IMR-90 (cell line): ENCODE data around the gene GPR6. TPM values are rescaled to one million over a fixed set of nuclear protein-coding genes. Genes with fewer than 3 reads are reported as not detected.

Source experiments
- ATAC-seq: fragments of 200-7000 bp; cut with Tn5 transposase; 2 replicates; pipeline ENCODE4 v1.9.1; 2020; ENCODE audit warnings: low read depth, mild to moderate bottlenecking, moderate library complexity
- BruUV-seq: library from RNA; stranded (reverse); fragments of 400-500 nt; replicated peaks from 2 replicates; lab custom pipeline; 2021; lab: Mats Ljungman, UMichigan
- CTCF ChIA-PET: fragments of 300-600 bp; formaldehyde crosslinking; extraction: SDS; loops from one replicate; lab custom pipeline; 2021; ENCODE audit warnings: antibody characterized with exemption; lab: Yijun Ruan, JAX
- POLR2A ChIA-PET: fragments of 300-600 bp; sonication (Branson Sonifier 250); formaldehyde crosslinking; loops from one replicate; lab custom pipeline; 2022; ENCODE audit warnings: antibody characterized with exemption; ENCODE audit not compliant: unreplicated experiment; lab: Charles Lee
- DNase-seq: peaks from one replicate; pipeline ENCODE4 v3.0.0; 2013
- H2AFZ ChIP-seq: replicated peaks from 2 replicates; pipeline ENCODE3; 2013; ENCODE audit warnings: low read length, mild to moderate bottlenecking; ENCODE audit not compliant: poor library complexity
- H2AK5ac ChIP-seq: 2 replicates; pipeline ENCODE4 v1.6.1; 2013; ENCODE audit warnings: low read depth, low read length, inconsistent platforms
- H2AK9ac ChIP-seq: replicated peaks from 2 replicates; pipeline ENCODE3; 2013; ENCODE audit warnings: mild to moderate bottlenecking, low read depth, low read length, moderate library complexity; ENCODE audit not compliant: poor library complexity
- H2BK120ac ChIP-seq: 2 replicates; pipeline ENCODE4 v1.6.1; 2013; ENCODE audit warnings: low read depth, low read length, inconsistent platforms
- H2BK15ac ChIP-seq: 3 replicates; pipeline ENCODE4 v1.6.1; 2013; ENCODE audit warnings: low read depth, low read length, inconsistent platforms
- H2BK20ac ChIP-seq: 2 replicates; pipeline ENCODE4 v1.6.1; 2013; ENCODE audit warnings: low read depth, mild to moderate bottlenecking, inconsistent platforms, low read length, moderate library complexity
- H2BK5ac ChIP-seq: 2 replicates; pipeline ENCODE4 v1.6.1; 2013; ENCODE audit warnings: mild to moderate bottlenecking, low read depth, low read length, inconsistent platforms; ENCODE audit not compliant: poor library complexity, severe bottlenecking
- H3K14ac ChIP-seq: replicated peaks from 2 replicates; pipeline ENCODE4 v1.6.1; 2013; ENCODE audit warnings: low read depth, low read length, inconsistent platforms
- H3K18ac ChIP-seq: 2 replicates; pipeline ENCODE4 v1.6.1; 2013; ENCODE audit warnings: low read depth, low read length, control low read depth
- H3K23ac ChIP-seq: 2 replicates; pipeline ENCODE4 v1.6.1; 2013; ENCODE audit warnings: low read depth, low read length, inconsistent platforms
- H3K27ac ChIP-seq: 2 replicates; pipeline ENCODE4 v1.5.1; 2013; ENCODE audit warnings: mild to moderate bottlenecking, control low read depth, low read length; ENCODE audit not compliant: insufficient read depth
- H3K27me3 ChIP-seq: 2 replicates; pipeline ENCODE4 v1.6.1; 2013; ENCODE audit warnings: low read length; ENCODE audit not compliant: control insufficient read depth, insufficient read depth
- H3K36me3 ChIP-seq: 2 replicates; pipeline ENCODE4 v1.6.1; 2013; ENCODE audit warnings: low read length, mixed read lengths; ENCODE audit not compliant: control insufficient read depth, insufficient read depth
- H3K4ac ChIP-seq: 2 replicates; pipeline ENCODE4 v1.6.1; 2013; ENCODE audit warnings: low read depth, low read length, inconsistent platforms
- H3K4me1 ChIP-seq: 2 replicates; pipeline ENCODE4 v1.6.1; 2013; ENCODE audit warnings: low read length, mixed read lengths; ENCODE audit not compliant: control insufficient read depth, insufficient read depth
- H3K4me2 ChIP-seq: 2 replicates; pipeline ENCODE4 v1.6.1; 2013; ENCODE audit warnings: low read depth, mild to moderate bottlenecking, control low read depth, low read length, moderate library complexity
- H3K4me3 ChIP-seq: 2 replicates; pipeline ENCODE4 v1.5.1; 2013; ENCODE audit warnings: low read depth, mild to moderate bottlenecking, control low read depth, low read length, moderate library complexity; ENCODE audit not compliant: insufficient read depth
- H3K56ac ChIP-seq: 2 replicates; pipeline ENCODE4 v1.6.1; 2013; ENCODE audit warnings: low read length, inconsistent platforms; ENCODE audit not compliant: insufficient read depth; ENCODE audit errors: extremely low read depth
- H3K79me1 ChIP-seq, 2 experiments: 2 replicates each; pipeline ENCODE4 v1.6.1; 2013; ENCODE audit warnings: low read length in 2 of 2, inconsistent platforms in 1 of 2, low read depth in 1 of 2
- H3K9ac ChIP-seq: 2 replicates; pipeline ENCODE4 v1.6.1; 2013; ENCODE audit warnings: low read depth, low read length, control low read depth
- H3K9me1 ChIP-seq: 2 replicates; pipeline ENCODE4 v1.6.1; 2013; ENCODE audit warnings: low read length, inconsistent platforms; ENCODE audit not compliant: insufficient read depth
- H3K9me3 ChIP-seq: 2 replicates; pipeline ENCODE4 v1.6.1; 2013; ENCODE audit warnings: low read length; ENCODE audit not compliant: control insufficient read depth, insufficient read depth
- H4K20me1 ChIP-seq: 2 replicates; pipeline ENCODE4 v1.6.1; 2013; ENCODE audit warnings: low read length, inconsistent platforms; ENCODE audit not compliant: insufficient read depth
- H4K5ac ChIP-seq: 2 replicates; pipeline ENCODE4 v1.6.1; 2013; ENCODE audit warnings: mild to moderate bottlenecking, low read depth, low read length, control low read depth
- H4K8ac ChIP-seq, 2 experiments: 2 replicates each; pipeline ENCODE4 v1.6.1; 2013; ENCODE audit warnings: low read depth in 2 of 2, low read length in 2 of 2, control low read depth in 1 of 2, inconsistent platforms in 1 of 2
- H4K91ac ChIP-seq: 2 replicates; pipeline ENCODE4 v1.6.1; 2013; ENCODE audit warnings: low read depth, low read length, inconsistent platforms; ENCODE audit not compliant: insufficient read depth
- SMC3 ChIP-seq: fragments of 150-350 bp; IDR thresholded peaks from 2 replicates; pipeline ENCODE4 v1.6.1; 2016; ENCODE audit warnings: low read depth, mild to moderate bottlenecking, antibody characterized with exemption, low read length, moderate library complexity
- WGBS, 2 experiments: methylation state at CpG; one replicate each; pipeline versions ENCODE4 v1.1.5 to v1.1.7; 2013; ENCODE audit warnings: missing lambda C conversion rate in 2 of 2; ENCODE audit not compliant: insufficient read length in 1 of 2; ENCODE audit errors: extremely low coverage in 2 of 2; 5-methylcytosine and 5-hydroxymethylcytosine counted together
- dilution Hi-C: fragments of 300-500 bp; cut with HindIII; formaldehyde crosslinking; loops from one replicate; pipeline ENCODE4 v1.14.3; 2018; ENCODE audit warnings: low sequenced_read_pairs; ENCODE audit not compliant: unreplicated experiment
- in situ Hi-C: fragments of 300-500 bp; cut with MboI; formaldehyde crosslinking; loops from 3 replicates; pipeline ENCODE4 v1.14.3; 2019; ENCODE audit warnings: low sequenced_read_pairs, inconsistent platforms, mixed read lengths
- intact Hi-C: fragments of 100-400 bp; cut with micrococcal nuclease; formaldehyde crosslinking; loops from 2 replicates; pipeline ENCODE4 v1.10.0; 2022
- polyA plus RNA-seq, 3 experiments: library from polyadenylated mRNA; depleted of rRNA; stranded (reverse); fragments of >200 nt; gene quantifications; 2 replicates each; pipeline ENCODE4 v1.2.3, GENCODE V29; 2012; ENCODE audit warnings: low replicate concordance in 1 of 3
- total RNA-seq: library from RNA; depleted of rRNA; stranded (reverse); fragments of >200 nt; gene quantifications from 2 replicates; pipeline ENCODE4 v1.2.3, GENCODE V29; 2012

GPR6 gene
- total and polyA plus RNA-seq, 2 of the 4 experiments (the other 2 are of a cell fraction), result not detected

DNA sequence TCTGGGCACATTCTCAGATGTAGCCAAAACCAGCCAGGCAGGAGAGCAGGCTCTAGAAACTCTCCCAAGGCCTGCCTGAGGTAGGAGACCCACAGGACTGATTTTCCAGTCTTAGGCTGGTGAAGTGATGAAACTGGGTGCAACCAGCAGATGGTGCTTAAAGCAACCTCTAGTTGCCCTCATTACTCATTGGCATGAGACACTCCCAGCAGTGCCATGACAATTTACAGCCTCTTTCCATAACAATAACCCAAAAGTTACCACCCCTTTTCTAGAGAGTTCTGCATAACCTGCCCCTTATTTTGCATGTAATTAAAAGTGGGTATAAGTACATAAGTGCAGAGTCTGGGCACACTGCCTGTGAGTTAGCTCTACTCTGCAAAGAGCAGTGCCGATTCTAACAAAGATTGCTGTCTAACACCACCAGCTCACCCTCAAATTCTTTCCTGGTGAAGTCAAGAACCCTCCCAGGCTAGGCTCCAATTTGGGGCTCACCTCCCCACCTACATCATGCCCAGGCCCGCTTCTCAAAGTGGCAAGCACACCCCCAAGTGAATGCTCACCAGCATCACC lies 14.4 kb upstream of the GPR6 start:
- no peaks in the 10 kb centered on the region for H3K79me1 ChIP-seq
- H2AK5ac ChIP-seq, result no peak overlapping the region
- in situ Hi-C loops, result no loop called here
- no peak overlapping the region for H3K56ac ChIP-seq
- H3K9me3 ChIP-seq, result no peaks in the 10 kb centered on the region
- no peak overlapping the region for H2BK5ac ChIP-seq
- H3K27ac ChIP-seq, result no peak overlapping the region
- H3K36me3 ChIP-seq, result no peaks in the 10 kb centered on the region
- H3K9ac ChIP-seq, result no peak overlapping the region
- dilution Hi-C loops, result no loop called here
- H3K14ac ChIP-seq, result no peak overlapping the region
- H4K91ac ChIP-seq, result no peak overlapping the region
- no peaks in the 10 kb centered on the region; the same call in 1 of the 2 replicates for H3K27me3 ChIP-seq
- H2BK15ac ChIP-seq, result no peak overlapping the region
- DNase-seq (no peak), ATAC-seq (no peak)
- no peak overlapping the region for H2BK20ac ChIP-seq
- H3K18ac ChIP-seq, result no peak overlapping the region
- H2AFZ ChIP-seq, result no peak overlapping the region
- no peak overlapping the region for H2BK120ac ChIP-seq
- 70% methylated on average over 2 of the region's 2 CpGs; no CpG with 5 or more reads in 1 of the 2 experiments for WGBS, 2 experiments
- H3K4me3 ChIP-seq, result no peak overlapping the region
- no peak overlapping the region for H3K4me2 ChIP-seq
- no peak overlapping the region for H3K23ac ChIP-seq
- no peak overlapping the region for H3K4ac ChIP-seq
- no peak overlapping the region for H4K8ac ChIP-seq
- no peak overlapping the region for H4K5ac ChIP-seq
- no peaks in the 10 kb centered on the region for H4K20me1 ChIP-seq
- H2AK9ac ChIP-seq, result no peak overlapping the region
- H3K9me1 ChIP-seq, result no peaks in the 10 kb centered on the region
- POLR2A ChIA-PET, result no interaction called here
- CTCF ChIA-PET, result no interaction called here
- intact Hi-C loops, result no loop called here
- no peaks in the 10 kb centered on the region for H3K4me1 ChIP-seq
- BruUV-seq, result no TSS peak
- TF ChIP-seq SMC3, result no peak
